ENCODE results near the gene SLC18A3.

GRCh38 chr10:49620841-49621378, 10.8 kb downstream of the SLC18A3 start:
- TF ChIP-seq CREB1 (CRISPR knock-in tag; IDR thresholded peaks at IDR 0.05; ENCODE audit: low read depth), result no peak
- TF ChIP-seq CTCF (conservative IDR thresholded peaks at IDR 0.05; ENCODE audit: low read depth in 2 of 2), result no peak
- TF ChIP-seq EZH2 (IDR thresholded peaks at IDR 0.05; ENCODE audit: low read depth, unreplicated experiment), result no peak

All from GM23338 (cell line).